ENCODE results near the gene PAX2. TPM values are rescaled to one million over a fixed set of nuclear protein-coding genes. Genes with fewer than 3 reads are reported as not detected.

Gene PAX2
- total and polyA plus RNA-seq, 2 of the 13 experiments (the other 11 are each of a cell fraction or from before 2014, with no cell fraction given) = not detected

DNA sequence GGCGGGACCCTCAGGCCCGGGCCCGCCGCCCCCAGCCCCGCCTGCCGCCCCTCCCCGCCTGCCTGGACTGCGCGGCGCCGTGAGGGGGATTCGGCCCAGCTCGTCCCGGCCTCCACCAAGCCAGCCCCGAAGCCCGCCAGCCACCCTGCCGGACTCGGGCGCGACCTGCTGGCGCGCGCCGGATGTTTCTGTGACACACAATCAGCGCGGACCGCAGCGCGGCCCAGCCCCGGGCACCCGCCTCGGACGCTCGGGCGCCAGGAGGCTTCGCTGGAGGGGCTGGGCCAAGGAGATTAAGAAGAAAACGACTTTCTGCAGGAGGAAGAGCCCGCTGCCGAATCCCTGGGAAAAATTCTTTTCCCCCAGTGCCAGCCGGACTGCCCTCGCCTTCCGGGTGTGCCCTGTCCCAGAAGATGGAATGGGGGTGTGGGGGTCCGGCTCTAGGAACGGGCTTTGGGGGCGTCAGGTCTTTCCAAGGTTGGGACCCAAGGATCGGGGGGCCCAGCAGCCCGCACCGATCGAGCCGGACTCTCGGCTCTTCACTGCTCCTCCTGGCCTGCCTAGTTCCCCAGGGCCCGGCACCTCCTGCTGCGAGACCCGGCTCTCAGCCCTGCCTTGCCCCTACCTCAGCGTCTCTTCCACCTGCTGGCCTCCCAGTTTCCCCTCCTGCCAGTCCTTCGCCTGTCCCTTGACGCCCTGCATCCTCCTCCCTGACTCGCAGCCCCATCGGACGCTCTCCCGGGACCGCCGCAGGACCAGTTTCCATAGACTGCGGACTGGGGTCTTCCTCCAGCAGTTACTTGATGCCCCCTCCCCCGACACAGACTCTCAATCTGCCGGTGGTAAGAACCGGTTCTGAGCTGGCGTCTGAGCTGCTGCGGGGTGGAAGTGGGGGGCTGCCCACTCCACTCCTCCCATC is 82.7 kb downstream of the PAX2 start (continued):
- TF ChIP-seq IRX3 (CRISPR knock-in tag; IDR thresholded peaks at IDR 0.05; ENCODE audit: borderline replicate concordance, low read depth) = no peak
- TF ChIP-seq STAG1 (CRISPR knock-in tag; IDR thresholded peaks at IDR 0.05) = peak; percentile 53
- no peak for TF ChIP-seq ZNF572 (CRISPR knock-in tag; IDR thresholded peaks at IDR 0.05)
- TF ChIP-seq, protein P1, sequence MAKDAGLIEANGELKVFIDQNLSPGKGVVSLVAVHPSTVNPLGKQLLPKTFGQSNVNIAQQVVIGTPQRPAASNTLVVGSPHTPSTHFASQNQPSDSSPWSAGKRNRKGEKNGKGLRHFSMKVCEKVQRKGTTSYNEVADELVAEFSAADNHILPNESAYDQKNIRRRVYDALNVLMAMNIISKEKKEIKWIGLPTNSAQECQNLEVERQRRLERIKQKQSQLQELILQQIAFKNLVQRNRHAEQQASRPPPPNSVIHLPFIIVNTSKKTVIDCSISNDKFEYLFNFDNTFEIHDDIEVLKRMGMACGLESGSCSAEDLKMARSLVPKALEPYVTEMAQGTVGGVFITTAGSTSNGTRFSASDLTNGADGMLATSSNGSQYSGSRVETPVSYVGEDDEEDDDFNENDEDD (CRISPR knock-in tag; IDR thresholded peaks at IDR 0.05; ENCODE audit: borderline replicate concordance) = peak; percentile 34; the same call in 1 of the 2 replicates
- TF ChIP-seq, protein P2, sequence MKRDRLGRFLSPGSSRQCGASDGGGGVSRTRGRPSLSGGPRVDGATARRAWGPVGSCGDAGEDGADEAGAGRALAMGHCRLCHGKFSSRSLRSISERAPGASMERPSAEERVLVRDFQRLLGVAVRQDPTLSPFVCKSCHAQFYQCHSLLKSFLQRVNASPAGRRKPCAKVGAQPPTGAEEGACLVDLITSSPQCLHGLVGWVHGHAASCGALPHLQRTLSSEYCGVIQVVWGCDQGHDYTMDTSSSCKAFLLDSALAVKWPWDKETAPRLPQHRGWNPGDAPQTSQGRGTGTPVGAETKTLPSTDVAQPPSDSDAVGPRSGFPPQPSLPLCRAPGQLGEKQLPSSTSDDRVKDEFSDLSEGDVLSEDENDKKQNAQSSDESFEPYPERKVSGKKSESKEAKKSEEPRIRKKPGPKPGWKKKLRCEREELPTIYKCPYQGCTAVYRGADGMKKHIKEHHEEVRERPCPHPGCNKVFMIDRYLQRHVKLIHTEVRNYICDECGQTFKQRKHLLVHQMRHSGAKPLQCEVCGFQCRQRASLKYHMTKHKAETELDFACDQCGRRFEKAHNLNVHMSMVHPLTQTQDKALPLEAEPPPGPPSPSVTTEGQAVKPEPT (CRISPR knock-in tag; IDR thresholded peaks at IDR 0.05; ENCODE audit: low read depth) = no peak
- peak; percentile 26; the same call in 1 of the 2 replicates for TF ChIP-seq ETV5 (CRISPR knock-in tag; IDR thresholded peaks at IDR 0.05; ENCODE audit: borderline replicate concordance)
- no peak for TF ChIP-seq ZNF766 (CRISPR knock-in tag; IDR thresholded peaks at IDR 0.05; ENCODE audit: borderline replicate concordance)
- TF ChIP-seq, protein P3, sequence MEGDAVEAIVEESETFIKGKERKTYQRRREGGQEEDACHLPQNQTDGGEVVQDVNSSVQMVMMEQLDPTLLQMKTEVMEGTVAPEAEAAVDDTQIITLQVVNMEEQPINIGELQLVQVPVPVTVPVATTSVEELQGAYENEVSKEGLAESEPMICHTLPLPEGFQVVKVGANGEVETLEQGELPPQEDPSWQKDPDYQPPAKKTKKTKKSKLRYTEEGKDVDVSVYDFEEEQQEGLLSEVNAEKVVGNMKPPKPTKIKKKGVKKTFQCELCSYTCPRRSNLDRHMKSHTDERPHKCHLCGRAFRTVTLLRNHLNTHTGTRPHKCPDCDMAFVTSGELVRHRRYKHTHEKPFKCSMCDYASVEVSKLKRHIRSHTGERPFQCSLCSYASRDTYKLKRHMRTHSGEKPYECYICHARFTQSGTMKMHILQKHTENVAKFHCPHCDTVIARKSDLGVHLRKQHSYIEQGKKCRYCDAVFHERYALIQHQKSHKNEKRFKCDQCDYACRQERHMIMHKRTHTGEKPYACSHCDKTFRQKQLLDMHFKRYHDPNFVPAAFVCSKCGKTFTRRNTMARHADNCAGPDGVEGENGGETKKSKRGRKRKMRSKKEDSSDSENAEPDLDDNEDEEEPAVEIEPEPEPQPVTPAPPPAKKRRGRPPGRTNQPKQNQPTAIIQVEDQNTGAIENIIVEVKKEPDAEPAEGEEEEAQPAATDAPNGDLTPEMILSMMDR (CRISPR knock-in tag; IDR thresholded peaks at IDR 0.05) = peak; percentile 55
- no peak for TF ChIP-seq ZNF703 (CRISPR knock-in tag; IDR thresholded peaks at IDR 0.05; ENCODE audit: borderline replicate concordance)
- TF ChIP-seq ZMYM4 (CRISPR knock-in tag; IDR thresholded peaks at IDR 0.05) = no peak
- no peak for TF ChIP-seq SP2 (CRISPR knock-in tag; IDR thresholded peaks at IDR 0.05)
- TF ChIP-seq, protein P4, sequence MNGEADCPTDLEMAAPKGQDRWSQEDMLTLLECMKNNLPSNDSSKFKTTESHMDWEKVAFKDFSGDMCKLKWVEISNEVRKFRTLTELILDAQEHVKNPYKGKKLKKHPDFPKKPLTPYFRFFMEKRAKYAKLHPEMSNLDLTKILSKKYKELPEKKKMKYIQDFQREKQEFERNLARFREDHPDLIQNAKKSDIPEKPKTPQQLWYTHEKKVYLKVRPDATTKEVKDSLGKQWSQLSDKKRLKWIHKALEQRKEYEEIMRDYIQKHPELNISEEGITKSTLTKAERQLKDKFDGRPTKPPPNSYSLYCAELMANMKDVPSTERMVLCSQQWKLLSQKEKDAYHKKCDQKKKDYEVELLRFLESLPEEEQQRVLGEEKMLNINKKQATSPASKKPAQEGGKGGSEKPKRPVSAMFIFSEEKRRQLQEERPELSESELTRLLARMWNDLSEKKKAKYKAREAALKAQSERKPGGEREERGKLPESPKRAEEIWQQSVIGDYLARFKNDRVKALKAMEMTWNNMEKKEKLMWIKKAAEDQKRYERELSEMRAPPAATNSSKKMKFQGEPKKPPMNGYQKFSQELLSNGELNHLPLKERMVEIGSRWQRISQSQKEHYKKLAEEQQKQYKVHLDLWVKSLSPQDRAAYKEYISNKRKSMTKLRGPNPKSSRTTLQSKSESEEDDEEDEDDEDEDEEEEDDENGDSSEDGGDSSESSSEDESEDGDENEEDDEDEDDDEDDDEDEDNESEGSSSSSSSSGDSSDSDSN (CRISPR knock-in tag; IDR thresholded peaks at IDR 0.05) = peak; percentile 61; the same call in 1 of the 2 replicates
- 0 out of 2 replicates have a peak, but pooled peaks have one; percentile 26 for TF ChIP-seq ZFY (CRISPR knock-in tag; IDR thresholded peaks at IDR 0.05)
- TF ChIP-seq, protein P5, sequence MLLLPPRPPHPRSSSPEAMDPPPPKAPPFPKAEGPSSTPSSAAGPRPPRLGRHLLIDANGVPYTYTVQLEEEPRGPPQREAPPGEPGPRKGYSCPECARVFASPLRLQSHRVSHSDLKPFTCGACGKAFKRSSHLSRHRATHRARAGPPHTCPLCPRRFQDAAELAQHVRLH (CRISPR knock-in tag; IDR thresholded peaks at IDR 0.05; ENCODE audit: borderline replicate concordance, low read depth) = no peak
- no peak for TF ChIP-seq HOXD1 (CRISPR knock-in tag; IDR thresholded peaks at IDR 0.05)
- TF ChIP-seq, protein P6, sequence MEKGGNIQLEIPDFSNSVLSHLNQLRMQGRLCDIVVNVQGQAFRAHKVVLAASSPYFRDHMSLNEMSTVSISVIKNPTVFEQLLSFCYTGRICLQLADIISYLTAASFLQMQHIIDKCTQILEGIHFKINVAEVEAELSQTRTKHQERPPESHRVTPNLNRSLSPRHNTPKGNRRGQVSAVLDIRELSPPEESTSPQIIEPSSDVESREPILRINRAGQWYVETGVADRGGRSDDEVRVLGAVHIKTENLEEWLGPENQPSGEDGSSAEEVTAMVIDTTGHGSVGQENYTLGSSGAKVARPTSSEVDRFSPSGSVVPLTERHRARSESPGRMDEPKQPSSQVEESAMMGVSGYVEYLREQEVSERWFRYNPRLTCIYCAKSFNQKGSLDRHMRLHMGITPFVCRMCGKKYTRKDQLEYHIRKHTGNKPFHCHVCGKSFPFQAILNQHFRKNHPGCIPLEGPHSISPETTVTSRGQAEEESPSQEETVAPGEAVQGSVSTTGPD (CRISPR knock-in tag; IDR thresholded peaks at IDR 0.05) = no peak
- TF ChIP-seq, protein P7, sequence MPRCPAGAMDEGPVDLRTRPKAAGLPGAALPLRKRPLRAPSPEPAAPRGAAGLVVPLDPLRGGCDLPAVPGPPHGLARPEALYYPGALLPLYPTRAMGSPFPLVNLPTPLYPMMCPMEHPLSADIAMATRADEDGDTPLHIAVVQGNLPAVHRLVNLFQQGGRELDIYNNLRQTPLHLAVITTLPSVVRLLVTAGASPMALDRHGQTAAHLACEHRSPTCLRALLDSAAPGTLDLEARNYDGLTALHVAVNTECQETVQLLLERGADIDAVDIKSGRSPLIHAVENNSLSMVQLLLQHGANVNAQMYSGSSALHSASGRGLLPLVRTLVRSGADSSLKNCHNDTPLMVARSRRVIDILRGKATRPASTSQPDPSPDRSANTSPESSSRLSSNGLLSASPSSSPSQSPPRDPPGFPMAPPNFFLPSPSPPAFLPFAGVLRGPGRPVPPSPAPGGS (CRISPR knock-in tag; IDR thresholded peaks at IDR 0.05) = 0 out of 2 replicates have a peak, but pooled peaks have one; percentile 13

Measured in HepG2 (cell line).